WERI-Rb-1 (cell line): ENCODE data around the gene UHMK1.

Source experiments
- DNase-seq: peaks from one replicate; pipeline ENCODE4 v3.0.0-alpha.2; 2020
- H3K27ac ChIP-seq: fragments of 250-450 bp; sonication (Bioruptor Pico); 2 replicates; pipeline ENCODE4 v1.5.1; 2020; ENCODE audit warnings: mild to moderate bottlenecking, moderate library complexity
- H3K27me3 ChIP-seq: fragments of 250-450 bp; sonication (Bioruptor Pico); 2 replicates; pipeline ENCODE4 v1.5.1; 2021; ENCODE audit warnings: mild to moderate bottlenecking, low read depth, moderate library complexity; ENCODE audit not compliant: insufficient read depth, severe bottlenecking
- H3K36me3 ChIP-seq: fragments of 250-450 bp; sonication (Bioruptor Pico); 2 replicates; pipeline ENCODE4 v1.5.1; 2020; ENCODE audit warnings: mild to moderate bottlenecking, moderate library complexity
- H3K4me3 ChIP-seq: 2 replicates; pipeline ENCODE4 v1.5.1; 2011; ENCODE audit warnings: low read depth, mild to moderate bottlenecking, control low read depth, low read length
- H3K9me3 ChIP-seq: fragments of 250-450 bp; sonication (Bioruptor Pico); 2 replicates; pipeline ENCODE4 v1.5.1; 2021; ENCODE audit warnings: mild to moderate bottlenecking, moderate library complexity; ENCODE audit not compliant: severe bottlenecking
- CTCF ChIP-seq: IDR thresholded peaks from 2 replicates; pipeline ENCODE4 v1.5.1; 2011; ENCODE audit warnings: low read depth, mild to moderate bottlenecking, control low read depth, inconsistent platforms, low read length

UHMK1 gene

GRCh38 chr1:162498496-162498810 is 835 bp downstream of the UHMK1 start:
- Histone ChIP-seq H3K27ac (no peak overlapping the region), H3K27me3 (no peaks in the 10 kb centered on the region), H3K4me3 (peak overlapping the region; percentile 88), H3K9me3 (peaks cover 8% of the 10 kb centered on the region), H3K36me3 (peaks cover 44% of the 10 kb centered on the region)
- no peak for TF ChIP-seq CTCF
- DNase-seq, result no peak

GRCh38 chr1:162500805-162501204 is 3.2 kb downstream of the UHMK1 start:
- H3K9me3 ChIP-seq, result peaks cover 8% of the 10 kb centered on the region
- DNase-seq, result no peak
- H3K27me3 ChIP-seq, result no peaks in the 10 kb centered on the region
- no peak for TF ChIP-seq CTCF
- H3K4me3 ChIP-seq, result no peak overlapping the region
- no peak overlapping the region for H3K27ac ChIP-seq
- peaks cover 68% of the 10 kb centered on the region for H3K36me3 ChIP-seq

GRCh38 chr1:162502077-162502476 is 4.5 kb downstream of the UHMK1 start:
- TF ChIP-seq CTCF, result no peak
- no peak overlapping the region for H3K4me3 ChIP-seq
- peaks cover 2% of the 10 kb centered on the region for H3K9me3 ChIP-seq
- H3K36me3 ChIP-seq, result peaks cover 78% of the 10 kb centered on the region
- H3K27ac ChIP-seq, result no peak overlapping the region
- no peak for DNase-seq
- H3K27me3 ChIP-seq, result no peaks in the 10 kb centered on the region

- no peak overlapping the region for H3K4me3 ChIP-seq
- H3K27ac ChIP-seq, result no peak overlapping the region
- H3K36me3 ChIP-seq, result peaks cover 81% of the 10 kb centered on the region
- DNase-seq, result no peak
- no peaks in the 10 kb centered on the region for H3K27me3 ChIP-seq
- no peak for TF ChIP-seq CTCF
- no peaks in the 10 kb centered on the region for H3K9me3 ChIP-seq
These were observed 5.3 kb downstream of the UHMK1 start for GRCh38 chr1:162502928-162503327.

- Histone ChIP-seq H3K36me3 (peaks cover 35% of the 10 kb centered on the region), H3K27me3 (no peaks in the 10 kb centered on the region)
- no peak for DNase-seq
These were observed 29.7 kb downstream of the UHMK1 start for GRCh38 chr1:162527314-162527713.

More at GRCh38 chr1:162527314-162527713, 29.7 kb downstream of the UHMK1 start:
- Histone ChIP-seq H3K27ac (no peak overlapping the region), H3K9me3 (no peaks in the 10 kb centered on the region), H3K4me3 (no peak overlapping the region)
- TF ChIP-seq CTCF, result no peak
